T-helper 2 cell treated with Interferon-gamma antibody and Interleukin-4, amounts not matched to agents 100 ng/mL and 5 ng/mL, for 36 hours (primary cell): ENCODE results near the gene ZSCAN32. TPM values are rescaled to one million over a fixed set of nuclear protein-coding genes. Genes with fewer than 3 reads are reported as not detected.

Experiments
- intact Hi-C: fragments of 100-400 bp; cut with micrococcal nuclease; formaldehyde crosslinking; loops from one replicate; pipeline ENCODE4 v1.15.1; 2023
- total RNA-seq: library from RNA; stranded (reverse); gene quantifications from 2 replicates; pipeline ENCODE4 v1.2.3, GENCODE V29; 2022

ZSCAN32 gene
- 19.8 and 19.9 TPM in 2 replicates for total RNA-seq

DNA sequence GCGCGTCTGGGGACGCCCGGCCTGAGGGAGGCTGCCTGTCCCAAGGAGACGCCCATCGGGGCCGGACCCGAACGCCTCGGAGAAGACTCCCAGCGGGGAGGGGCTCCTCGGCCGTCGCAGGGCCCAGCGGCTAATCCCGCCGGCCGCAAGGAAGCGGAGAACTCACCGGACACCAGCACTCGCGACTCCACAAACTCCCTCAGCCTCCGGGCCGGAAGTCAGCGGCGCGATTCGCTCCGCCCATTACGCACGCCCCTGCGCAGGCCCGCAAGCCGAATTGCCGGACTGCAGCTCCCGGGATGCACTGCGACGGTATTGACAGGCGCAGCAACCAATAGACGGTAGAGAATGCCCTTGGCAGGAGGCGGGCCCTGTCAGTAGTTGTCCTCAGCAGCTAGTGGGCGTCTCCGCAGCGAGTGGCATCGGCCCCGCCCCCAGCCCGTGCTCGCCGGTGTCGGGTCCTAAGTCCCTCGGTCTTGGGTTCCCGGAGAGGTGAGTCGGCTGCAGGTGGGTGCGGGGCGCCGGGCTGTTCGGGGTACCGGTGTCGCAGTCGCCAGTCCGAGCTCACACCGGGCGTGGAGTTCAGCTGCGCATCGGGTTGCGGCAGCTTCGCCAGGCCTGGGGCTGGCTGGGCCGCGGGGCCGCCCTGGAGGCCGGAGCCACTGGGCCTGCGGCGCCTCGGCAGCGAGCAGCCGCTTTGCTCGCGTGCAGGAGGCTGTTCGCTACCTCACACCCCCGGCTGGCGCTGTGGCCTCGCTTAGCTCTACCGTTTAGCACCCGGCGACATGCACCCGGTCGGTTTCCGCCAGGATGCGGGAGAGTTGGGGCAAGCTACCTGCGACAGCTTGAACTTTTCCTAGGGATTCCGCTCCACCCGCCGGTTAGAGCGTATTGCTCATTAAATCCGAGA is at the start of gene ZSCAN32, which contains the start of gene ZNF174:
Gene ZSCAN32, minus strand, starts transcription at position 226 of the 910 bp plus-strand sequence. CDS start 3,447 bp downstream, outside the sequence.
Gene ZNF174, plus strand, starts transcription at position 437 of the 910 bp plus-strand sequence. CDS start 790 bp downstream, outside the sequence.
- intact Hi-C loops = loop anchor here (1.0 to 2.0 kb wide), 6 partner anchors 42 to 166 kb away; partner anchors contain the start of genes NAA60, TIGD7, ZNF200 and ZNF263

DNA sequence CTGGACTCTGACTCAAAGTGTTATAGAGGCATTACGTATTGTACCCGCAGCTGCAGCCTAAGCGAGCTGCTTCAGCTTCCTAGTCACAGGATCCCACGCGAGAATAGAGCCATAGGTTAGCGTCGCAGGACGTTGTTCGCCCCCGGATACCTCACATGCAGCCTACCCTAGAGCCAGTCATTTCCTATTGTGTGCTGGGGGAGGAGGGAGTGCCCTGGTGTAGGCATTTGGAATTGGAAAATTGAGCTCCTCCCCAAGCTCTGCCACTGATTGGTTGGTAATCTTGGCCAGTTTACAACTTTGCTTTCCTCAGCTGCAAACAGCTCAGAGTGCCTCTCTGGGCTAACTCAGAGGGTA is 43.2 kb upstream of the ZSCAN32 start:
- intact Hi-C loops = loop anchor here (5.0 kb wide), 1 partner anchor 162 kb away; the partner anchor contains the start of gene ZNF263

DNA sequence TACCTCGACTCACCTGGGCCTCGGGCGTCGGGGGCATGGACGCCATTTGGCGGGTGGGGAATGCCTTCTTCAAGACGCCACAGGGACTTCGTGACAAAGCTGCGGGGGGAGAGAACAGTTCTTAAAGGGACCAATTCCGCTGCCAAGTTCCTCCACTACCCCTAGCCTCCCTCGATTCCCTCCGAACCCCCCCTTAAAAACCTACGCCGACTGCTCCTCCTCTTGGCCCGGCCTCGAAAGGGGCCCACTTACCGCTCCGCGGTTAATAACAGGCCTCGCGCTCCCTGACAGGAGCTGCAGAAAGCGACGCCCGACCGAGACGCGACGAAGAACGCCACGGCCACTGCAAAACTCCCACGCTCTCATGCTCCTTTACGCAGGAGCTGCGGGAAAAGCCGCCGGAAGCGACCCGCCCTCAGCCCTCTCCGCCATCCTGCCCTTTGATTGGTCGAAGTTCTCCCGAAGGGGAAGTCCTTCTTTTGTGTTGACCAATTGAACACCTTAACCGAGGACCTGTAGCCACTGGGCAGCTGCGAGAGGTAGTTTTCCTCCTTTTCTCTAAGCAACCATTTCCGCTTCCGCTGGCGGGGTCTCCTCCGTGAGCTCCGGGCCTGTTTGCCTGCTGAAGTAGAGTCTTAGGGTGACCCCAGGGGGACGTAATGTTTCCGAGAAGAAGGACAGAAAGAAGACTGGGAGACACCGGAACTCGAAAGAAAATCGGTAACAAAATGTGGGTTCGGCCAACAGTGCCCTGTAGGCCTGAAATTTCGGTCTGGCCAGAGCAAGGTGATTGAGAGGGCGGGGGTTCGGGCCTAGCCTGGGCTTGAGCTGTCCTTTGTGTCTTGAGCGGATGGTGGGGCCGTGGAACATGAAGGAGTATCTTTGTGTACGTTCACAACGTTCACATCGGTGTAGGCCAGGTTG is 42.6 kb upstream of the ZSCAN32 start, which contains the start of the genes NAA60 and ZNF597:
Gene NAA60, plus strand, starts transcription at position 573 of the 924 bp plus-strand sequence. CDS start 32,548 bp downstream, outside the sequence.
Gene ZNF597, minus strand, starts transcription at position 397 of the 924 bp plus-strand sequence. Its CDS starts 351 bp downstream, at position 46.
- intact Hi-C loops = loop anchor here (1.0 to 5.0 kb wide), 3 partner anchors 14 to 161 kb away; partner anchors contain the start of genes ZNF174, ZNF263 and ZSCAN32

DNA sequence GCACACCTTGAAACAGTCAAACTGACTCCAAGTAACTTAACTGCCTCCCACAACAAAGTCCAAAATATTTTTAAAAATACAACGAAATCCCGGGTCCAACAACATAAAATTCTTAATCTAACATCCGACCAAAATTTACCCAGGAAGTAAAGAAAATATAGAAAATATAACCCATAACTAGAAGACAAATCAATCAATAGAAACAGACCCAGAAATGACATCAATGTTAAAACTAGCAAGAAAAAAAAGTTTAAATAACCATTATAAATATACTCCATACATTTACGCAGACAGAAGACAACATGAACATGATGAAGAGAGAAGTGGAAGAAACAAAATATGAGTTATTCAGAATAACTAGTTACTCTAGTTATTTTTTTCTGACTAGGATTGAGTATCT is 38.8 kb upstream of the ZSCAN32 start:
- intact Hi-C loops = loop anchor here (5.0 kb wide), 1 partner anchor 157 kb away; the partner anchor contains the start of gene ZNF263

DNA sequence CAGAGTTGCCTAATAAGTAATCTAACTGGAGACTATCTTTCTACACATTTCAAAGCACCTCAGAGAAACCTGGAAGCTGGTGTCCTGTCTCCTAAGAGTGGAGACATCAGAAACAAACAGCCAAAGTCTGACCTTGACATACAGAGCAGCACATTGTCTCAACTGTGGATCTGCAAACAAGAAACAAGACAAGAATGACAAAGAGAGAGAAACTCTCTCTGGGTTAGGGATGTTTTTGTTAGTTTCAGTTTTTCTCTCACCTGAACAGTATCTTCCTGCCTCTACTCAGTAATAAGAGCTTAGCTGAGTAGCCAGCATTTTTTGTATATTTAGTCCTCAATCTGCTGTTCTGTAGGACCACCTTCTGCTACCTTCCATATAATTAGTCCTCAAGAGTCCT is 33.6 kb upstream of the ZSCAN32 start:
- intact Hi-C loops = no loop called here

DNA sequence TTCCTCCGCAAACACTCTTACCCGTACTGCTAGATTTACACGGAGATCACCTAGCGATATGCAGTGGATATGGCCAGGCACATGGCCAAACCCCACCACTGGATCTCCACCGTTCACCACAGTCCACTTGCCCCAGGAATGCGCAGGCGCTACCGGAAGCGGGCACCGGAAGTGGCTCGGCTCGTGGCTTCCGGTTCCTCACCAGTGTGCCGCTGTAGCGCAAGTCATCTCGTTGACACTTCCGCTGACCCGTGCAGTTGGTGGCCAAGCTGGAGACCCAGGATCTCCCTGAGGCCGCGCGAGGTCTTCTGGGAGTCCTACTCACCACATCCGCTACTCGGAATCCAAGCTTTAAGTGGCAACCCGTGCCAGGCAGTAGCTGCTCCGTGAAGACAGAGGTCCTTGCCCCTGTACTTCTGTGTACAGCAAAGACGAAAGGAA is 31.0 kb upstream of the ZSCAN32 start:
- intact Hi-C loops = no loop called here

DNA sequence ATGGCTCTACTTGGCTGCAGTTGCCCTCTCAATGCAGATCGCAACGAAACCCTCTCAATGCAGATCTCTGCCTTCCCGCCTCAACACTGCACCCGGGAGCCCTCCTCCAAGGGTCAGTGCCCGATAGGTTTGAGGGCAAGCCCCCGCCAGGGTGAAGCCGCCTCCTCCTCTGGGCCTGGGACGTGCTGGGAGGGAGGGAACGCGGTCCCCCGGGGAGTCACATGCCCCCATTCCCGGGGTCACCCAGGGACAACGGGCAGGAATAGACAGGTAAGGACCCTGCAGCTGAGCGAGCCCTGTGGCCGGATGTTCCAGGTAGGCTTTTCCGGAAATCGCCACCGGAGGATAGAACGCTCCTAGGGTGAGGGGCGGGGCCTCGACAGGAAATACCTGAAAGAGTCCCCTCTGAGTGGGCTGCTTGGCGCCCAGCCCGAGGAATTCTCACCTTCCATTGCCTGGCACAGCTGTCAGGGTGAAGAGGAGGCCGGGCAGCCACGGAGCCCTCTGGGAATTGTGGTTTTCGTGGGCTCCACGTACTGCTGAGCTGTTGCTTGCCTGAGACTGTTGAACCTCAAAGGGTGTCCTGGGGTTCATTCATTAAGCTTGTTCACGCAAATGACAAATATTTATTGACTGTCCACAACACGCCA is 13.1 kb upstream of the ZSCAN32 start:
- intact Hi-C loops = no loop called here

DNA sequence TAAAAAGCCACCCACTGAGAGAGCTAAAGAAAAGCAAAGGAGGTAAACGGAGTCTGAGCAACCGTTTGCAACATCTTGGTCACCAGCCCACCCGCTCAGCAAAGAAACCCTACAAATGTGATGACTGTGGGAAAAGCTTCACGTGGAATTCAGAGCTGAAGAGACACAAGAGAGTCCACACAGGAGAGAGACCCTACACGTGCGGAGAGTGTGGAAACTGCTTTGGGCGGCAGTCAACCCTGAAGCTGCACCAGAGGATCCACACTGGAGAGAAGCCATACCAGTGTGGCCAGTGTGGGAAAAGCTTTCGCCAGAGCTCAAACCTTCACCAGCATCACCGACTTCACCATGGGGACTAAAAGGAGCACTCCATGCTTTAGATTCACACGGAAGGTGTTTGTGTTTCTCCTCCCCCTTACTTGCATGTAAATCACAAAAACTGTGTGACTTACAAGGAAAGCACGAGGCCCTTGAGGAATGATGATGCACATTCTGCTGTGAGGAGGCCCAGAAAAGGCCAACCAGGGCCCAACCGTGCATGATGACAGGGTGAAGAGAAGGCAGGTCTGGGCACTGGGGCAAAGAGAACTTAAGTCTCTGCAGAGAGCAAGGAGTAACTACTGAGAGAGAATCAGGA is 7.9 kb upstream of the ZSCAN32 start:
- intact Hi-C loops = no loop called here

DNA sequence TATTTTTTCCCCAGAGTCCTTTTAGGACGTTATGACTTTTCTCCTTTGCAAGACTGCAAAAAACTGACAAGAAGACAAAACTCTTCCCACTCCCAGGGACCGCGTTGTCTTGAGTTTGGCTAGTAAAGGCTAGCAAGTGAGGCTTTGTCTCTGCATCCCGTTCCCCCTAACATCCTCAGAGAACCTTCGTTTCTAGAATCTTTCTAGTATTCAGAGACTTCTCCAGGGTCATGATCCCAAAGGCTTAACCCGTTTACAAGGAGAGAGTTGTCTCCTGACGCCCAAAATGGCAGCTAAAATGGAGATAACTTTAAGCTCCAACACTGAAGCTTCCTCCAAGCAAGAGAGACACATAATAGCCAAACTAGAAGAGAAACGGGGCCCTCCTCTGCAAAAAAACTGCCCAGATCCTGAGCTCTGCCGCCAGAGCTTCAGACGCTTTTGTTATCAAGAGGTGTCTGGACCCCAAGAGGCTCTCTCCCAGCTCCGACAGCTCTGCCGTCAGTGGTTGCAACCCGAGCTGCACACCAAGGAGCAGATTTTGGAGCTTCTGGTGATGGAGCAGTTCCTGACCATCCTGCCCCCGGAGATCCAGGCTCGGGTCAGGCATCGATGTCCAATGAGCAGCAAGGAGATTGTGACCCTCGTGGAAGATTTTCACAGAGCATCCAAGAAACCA is 1.1 kb upstream of the ZSCAN32 start:
- intact Hi-C loops = loop anchor here (1.0 to 2.0 kb wide), 5 partner anchors 41 to 167 kb away; partner anchors contain the start of genes NAA60, TIGD7, ZNF200 and ZNF263

DNA sequence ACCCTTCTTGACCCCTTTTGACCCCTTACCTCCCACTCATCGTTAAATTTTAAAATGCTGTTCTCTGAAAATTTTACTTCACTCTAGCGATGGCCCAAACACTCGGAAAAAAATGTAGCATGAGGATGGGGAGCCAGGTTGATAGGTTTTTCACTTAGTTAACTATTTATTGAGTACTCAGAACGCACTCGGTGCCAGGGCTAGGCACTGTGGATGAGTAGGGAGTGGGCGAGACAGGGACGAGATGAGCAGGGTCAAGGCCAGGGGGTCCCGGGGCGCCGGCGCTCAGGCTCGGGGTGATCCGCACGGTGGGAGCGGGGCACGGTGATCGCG is 392 bp downstream of the ZSCAN32 start:
- intact Hi-C loops = loop anchor here (1.0 to 2.0 kb wide), 2 partner anchors 57 to 166 kb away; partner anchors contain the start of gene ZNF200

DNA sequence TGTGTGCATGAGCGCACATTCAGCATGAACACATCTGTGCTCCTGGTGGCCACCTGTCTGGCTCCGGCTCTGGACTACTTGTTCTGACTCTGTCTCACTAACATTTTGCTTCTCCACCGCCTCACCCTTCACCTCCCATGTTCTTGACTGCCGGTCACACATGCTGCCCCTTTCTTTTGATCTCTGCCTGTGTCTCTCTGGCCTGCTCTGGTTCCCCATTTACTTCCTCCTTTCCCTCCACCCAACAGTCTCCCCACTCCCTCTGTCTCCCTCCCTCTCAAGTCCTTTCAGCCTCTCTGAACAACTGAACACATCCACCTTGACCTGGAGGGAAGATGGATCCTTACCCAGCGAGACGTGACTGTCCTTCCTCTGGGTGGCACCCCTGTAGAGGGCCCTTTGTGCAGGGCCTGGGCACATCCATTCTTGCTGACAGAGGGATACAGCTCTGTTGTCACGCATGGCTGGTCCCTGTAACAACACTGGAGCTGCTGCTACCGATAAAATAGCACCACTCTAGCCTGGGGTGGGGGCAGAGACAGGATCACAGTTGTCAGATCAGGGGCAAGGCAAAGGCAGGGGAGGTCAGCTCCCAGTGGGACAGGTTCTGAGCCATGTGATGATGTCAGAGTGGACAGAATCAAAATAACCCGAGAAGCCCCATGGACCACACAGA is 11.0 kb downstream of the ZSCAN32 start:
- intact Hi-C loops = no loop called here

DNA sequence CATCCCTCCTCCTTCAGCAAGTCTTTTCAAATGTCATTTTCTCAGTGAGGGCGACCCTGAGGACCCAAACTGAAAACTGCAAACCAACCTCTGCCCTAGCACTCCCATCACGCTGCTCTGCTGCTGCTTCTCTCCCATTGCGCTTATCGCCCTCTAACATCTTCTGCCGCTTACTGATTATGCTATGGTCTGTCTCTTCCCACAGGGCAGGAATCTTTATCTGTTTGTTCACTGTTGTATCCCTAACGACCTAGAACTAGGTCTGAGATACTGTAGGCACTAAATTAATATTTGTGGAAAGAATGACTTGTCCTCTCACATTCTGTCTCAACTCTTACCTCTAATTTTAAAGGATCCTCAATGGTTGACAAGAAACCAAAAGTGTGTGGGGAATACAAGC is 12.5 kb downstream of the ZSCAN32 start:
- intact Hi-C loops = no loop called here

DNA sequence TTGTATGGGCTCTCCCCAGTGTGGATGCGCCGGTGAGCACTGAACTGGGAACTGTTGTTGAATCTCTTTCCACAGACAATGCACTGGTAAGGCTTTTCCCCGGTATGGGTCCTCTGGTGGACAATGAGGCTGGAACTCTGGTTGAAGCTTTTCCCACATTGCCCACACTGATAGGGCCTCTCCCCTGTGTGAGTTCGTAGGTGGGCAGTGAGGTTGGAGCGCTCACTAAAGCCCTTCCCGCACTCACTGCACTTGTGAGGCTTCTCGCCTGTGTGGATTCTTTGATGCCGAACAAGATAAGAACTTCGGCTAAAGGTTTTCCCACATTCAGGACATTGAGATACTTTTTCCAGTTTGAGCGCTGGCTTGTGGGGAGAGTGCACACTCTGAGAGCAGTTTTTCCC is 17.8 kb downstream of the ZSCAN32 start:
- intact Hi-C loops = no loop called here

DNA sequence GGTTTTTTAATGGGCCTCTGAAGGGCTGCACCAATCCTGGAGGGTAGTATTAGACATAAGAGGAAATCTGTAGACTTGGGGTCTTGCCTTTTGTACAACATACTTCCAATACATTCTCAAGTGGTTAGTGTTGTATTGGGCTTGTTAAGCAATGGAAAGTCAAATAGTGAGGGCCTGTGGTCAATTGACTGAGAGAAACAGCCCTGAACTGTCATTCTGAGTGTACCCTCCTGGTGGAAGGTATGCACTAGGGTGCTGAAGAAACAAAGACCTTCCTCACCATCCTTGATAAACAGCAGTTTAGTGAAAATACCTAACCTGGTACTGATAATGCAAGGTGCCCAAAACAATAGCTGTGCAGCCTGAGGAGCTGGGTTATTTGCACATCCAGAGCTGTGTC is 22.9 kb downstream of the ZSCAN32 start:
- intact Hi-C loops = no loop called here

DNA sequence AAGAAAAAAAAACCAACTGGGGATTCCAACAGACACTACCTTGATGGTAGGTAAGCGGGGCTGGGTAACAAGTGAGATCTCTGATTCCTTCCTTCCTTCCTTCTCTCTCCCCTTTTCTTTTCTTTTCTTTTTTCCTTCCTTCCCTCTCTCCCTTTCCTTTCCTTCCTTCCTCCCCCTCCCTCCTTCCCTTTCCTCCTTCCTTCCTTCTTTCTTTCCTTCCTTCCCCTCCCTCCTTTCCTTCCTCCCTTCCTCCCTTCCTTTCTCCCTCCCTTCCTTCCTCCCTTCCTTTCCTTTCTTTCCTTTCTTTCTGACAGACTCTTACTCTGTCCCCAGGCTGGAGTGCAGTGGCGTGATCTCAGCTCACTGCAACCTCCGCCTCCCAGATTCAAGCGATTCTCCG is 25.1 kb downstream of the ZSCAN32 start:
- intact Hi-C loops = no loop called here

DNA sequence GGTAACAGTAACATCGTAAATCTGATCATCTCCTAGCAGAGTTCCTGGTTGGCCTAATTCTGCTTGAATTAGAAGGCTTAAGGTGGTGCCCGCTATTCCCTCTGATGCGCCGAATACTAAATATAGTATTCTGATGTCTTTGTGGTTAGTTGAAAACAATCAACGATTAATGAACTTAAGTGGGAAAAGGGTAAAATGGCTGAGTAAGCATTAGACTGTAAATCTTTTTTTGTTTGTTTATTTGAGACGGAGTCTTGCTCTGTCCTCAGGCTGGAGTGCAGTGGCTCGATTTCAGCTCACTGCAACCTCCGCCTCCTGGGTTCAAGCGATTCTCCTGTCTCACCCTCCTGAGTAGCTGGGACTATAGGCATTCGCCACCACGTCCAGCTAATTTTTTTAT is 31.7 kb downstream of the ZSCAN32 start:
- intact Hi-C loops = no loop called here

DNA sequence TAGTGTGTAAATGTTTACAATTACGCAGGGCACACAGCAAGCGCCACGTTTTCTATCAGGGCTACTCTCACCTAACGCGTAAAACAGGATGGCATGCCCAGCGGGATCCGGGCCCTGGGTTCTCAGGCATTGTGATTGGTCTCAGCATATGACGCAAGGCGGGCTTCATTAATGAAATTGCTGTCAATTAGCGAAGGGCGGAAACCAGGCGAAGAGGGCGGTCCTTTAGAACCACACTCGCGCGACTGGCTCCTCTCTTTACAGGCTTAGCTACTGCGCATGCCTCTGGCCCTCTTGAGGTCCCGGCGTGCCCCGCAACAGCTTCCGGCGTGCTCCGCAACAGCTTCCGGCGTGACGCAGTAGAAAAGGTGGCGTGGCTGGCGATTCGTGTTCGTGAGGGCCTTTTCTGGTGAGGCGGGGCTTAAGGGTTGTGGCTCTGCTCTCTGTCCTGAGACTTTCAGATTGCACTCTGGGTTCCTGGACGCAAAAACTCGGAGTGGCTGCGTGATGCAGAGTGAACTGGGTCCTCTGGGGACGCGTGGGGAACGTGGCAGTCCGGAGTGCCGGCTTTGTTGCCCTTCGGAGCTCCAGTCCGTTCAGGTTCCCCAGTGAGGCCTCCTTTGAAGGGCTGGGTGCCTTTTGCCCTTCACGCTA is 35.9 kb downstream of the ZSCAN32 start:
- intact Hi-C loops = loop anchor here (1.0 kb wide), 1 partner anchor 34 kb away; no protein-coding TSS in a partner anchor

DNA sequence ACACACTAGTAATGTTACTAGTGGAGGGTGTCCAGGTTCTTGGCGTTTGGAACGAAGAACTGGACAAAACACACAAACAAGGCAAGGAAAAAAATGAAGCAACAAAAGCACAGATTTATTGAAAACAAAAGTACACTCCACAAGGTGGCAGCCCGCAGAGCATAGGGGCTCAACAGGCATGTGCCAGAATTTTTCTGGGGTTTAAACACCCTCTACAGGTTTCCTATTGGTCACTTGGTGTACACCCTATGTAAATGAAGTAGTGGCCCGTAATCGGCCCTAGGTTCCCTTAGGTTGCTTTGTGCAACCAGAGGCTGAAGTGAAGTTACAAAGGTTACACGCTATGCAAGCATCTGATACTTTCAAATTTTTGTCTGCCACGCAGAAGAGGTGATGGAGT is 37.0 kb downstream of the ZSCAN32 start:
- intact Hi-C loops = no loop called here
